ENCODE data around the gene CMTM7.
"Not testable (repeated sequence)": the region's sequence is repeated elsewhere in the genome, so short reads cannot be mapped to it uniquely, and the experiment has no call there.

CMTM7 gene

GRCh38 chr3:32460817-32461496 is 69.3 kb downstream of the CMTM7 start:
- DNase-seq = not testable (repeated sequence)

GRCh38 chr3:32462191-32462986 is 70.7 kb downstream of the CMTM7 start:
- DNase-seq = not testable (repeated sequence)

- peak in 1 of 2 experiments; percentile 14 for DNase-seq
These were observed 71.8 kb downstream of the CMTM7 start for GRCh38 chr3:32463415-32463814.

GRCh38 chr3:32464726-32465125 is 73.1 kb downstream of the CMTM7 start:
- DNase-seq = not testable (repeated sequence)

- DNase-seq = not testable (repeated sequence)
These were observed 75.2 kb downstream of the CMTM7 start for GRCh38 chr3:32466808-32467207.

GRCh38 chr3:32467333-32468070 is 75.8 kb downstream of the CMTM7 start:
- peak; percentile 22 to 50 for DNase-seq

GRCh38 chr3:32469151-32469874 is 77.7 kb downstream of the CMTM7 start:
- DNase-seq = no peak

- DNase-seq = no peak
These were observed 78.7 kb downstream of the CMTM7 start for GRCh38 chr3:32470362-32470761.

- DNase-seq = no peak
These were observed 79.6 kb downstream of the CMTM7 start for GRCh38 chr3:32471246-32471645.

GRCh38 chr3:32472151-32472550 is 80.5 kb downstream of the CMTM7 start:
- not testable (repeated sequence) for DNase-seq

GRCh38 chr3:32474201-32474600 is 82.5 kb downstream of the CMTM7 start:
- no peak for DNase-seq

GRCh38 chr3:32480604-32481003 is 89.0 kb downstream of the CMTM7 start:
- DNase-seq = no peak

- DNase-seq = no peak
These were observed 90.4 kb downstream of the CMTM7 start for GRCh38 chr3:32481791-32482631.

GRCh38 chr3:32482693-32483092 is 91.0 kb downstream of the CMTM7 start:
- no peak for DNase-seq

GRCh38 chr3:32483772-32484171 is 92.1 kb downstream of the CMTM7 start:
- no peak for DNase-seq

- DNase-seq = no peak
These were observed 92.8 kb downstream of the CMTM7 start for GRCh38 chr3:32484436-32484835.

- no peak for DNase-seq
These were observed 96.3 kb downstream of the CMTM7 start for GRCh38 chr3:32487781-32488473.

- no peak for DNase-seq
These were observed 96.9 kb downstream of the CMTM7 start for GRCh38 chr3:32488474-32489008.

GRCh38 chr3:32492684-32493436 is 101.2 kb downstream of the CMTM7 start:
- DNase-seq = no peak
